Superior temporal gyrus (tissue), 1 donor: Measurements from ENCODE around the gene AZGP1.
A peak's percentile ranks its signal among the peaks of the same experiment; 100 is the strongest.
"Not testable (repeated sequence)": the region's sequence is repeated elsewhere in the genome, so short reads cannot be mapped to it uniquely, and the experiment has no call there.

Source experiments
- DNase-seq: peaks from one replicate; pipeline ENCODE4 v3.0.0-alpha.2; 2016; ENCODE audit errors: extremely low spot score

AZGP1 gene

GRCh38 chr7:99952649-99953048, 23.2 kb downstream of the AZGP1 start:
- DNase-seq: not testable (repeated sequence)

- not testable (repeated sequence) for DNase-seq
Observed at GRCh38 chr7:99950819-99951218, 25.0 kb downstream of the AZGP1 start.

GRCh38 chr7:99949645-99950228, 26.1 kb downstream of the AZGP1 start:
- DNase-seq: no peak

GRCh38 chr7:99947608-99948007, 28.2 kb downstream of the AZGP1 start:
- DNase-seq: no peak

GRCh38 chr7:99944497-99945070, 31.2 kb downstream of the AZGP1 start:
- DNase-seq: no peak

GRCh38 chr7:99943641-99944496, 32.0 kb downstream of the AZGP1 start:
- no peak for DNase-seq

- DNase-seq: no peak
Observed at GRCh38 chr7:99938296-99938695, 37.5 kb downstream of the AZGP1 start.

GRCh38 chr7:99935009-99935408, 40.8 kb downstream of the AZGP1 start:
- DNase-seq: not testable (repeated sequence)

- DNase-seq: no peak
Observed at GRCh38 chr7:99930376-99930775, 45.5 kb downstream of the AZGP1 start.

GRCh38 chr7:99929730-99930053, 46.1 kb downstream of the AZGP1 start:
- no peak for DNase-seq

GRCh38 chr7:99928994-99929729, 46.7 kb downstream of the AZGP1 start, which contains the start of gene GJC3:
TSS of gene GJC3 (minus strand) at chr7:99929620. CDS start at chr7:99929620, 0 bp downstream.
- DNase-seq: peak; percentile 43

- DNase-seq: no peak
Observed at GRCh38 chr7:99928188-99928587, 47.6 kb downstream of the AZGP1 start.

GRCh38 chr7:99927536-99927935, 48.3 kb downstream of the AZGP1 start:
- no peak for DNase-seq

- no peak for DNase-seq
Observed at GRCh38 chr7:99926321-99926720, 49.5 kb downstream of the AZGP1 start.

- no peak for DNase-seq
Observed at GRCh38 chr7:99923200-99923599, 52.6 kb downstream of the AZGP1 start.

GRCh38 chr7:99920149-99920548, 55.7 kb downstream of the AZGP1 start:
- no peak for DNase-seq

GRCh38 chr7:99919814-99920112, 56.1 kb downstream of the AZGP1 start:
- no peak for DNase-seq

GRCh38 chr7:99918959-99919813, 56.6 kb downstream of the AZGP1 start, which contains the start of gene TRIM4:
TSS of gene TRIM4 (minus strand) at chr7:99919530. CDS start at chr7:99919401, 129 bp downstream.
- peak; percentile 95 for DNase-seq
